Neural cell (in vitro differentiated cells): ENCODE data around the gene DSPP.

Experiments used
- CTCF ChIP-seq: fragments of 450-650 bp; IDR thresholded peaks from 2 replicates; pipeline ENCODE4 v1.5.1; 2014; ENCODE audit warnings: antibody characterized with exemption, mild to moderate bottlenecking, moderate library complexity; ENCODE audit not compliant: poor library complexity, severe bottlenecking
- EP300 ChIP-seq: fragments of 450-650 bp; conservative IDR thresholded peaks from 2 replicates; pipeline ENCODE4 v1.6.1; 2014; ENCODE audit warnings: antibody characterized with exemption, mild to moderate bottlenecking, moderate library complexity; ENCODE audit not compliant: poor library complexity, severe bottlenecking
- POLR2AphosphoS5 ChIP-seq: IDR thresholded peaks from 2 replicates; pipeline ENCODE4 v1.6.1; 2012
- TAF1 ChIP-seq: IDR thresholded peaks from 2 replicates; pipeline ENCODE4 v1.6.1; 2012; ENCODE audit warnings: low read depth

DNA sequence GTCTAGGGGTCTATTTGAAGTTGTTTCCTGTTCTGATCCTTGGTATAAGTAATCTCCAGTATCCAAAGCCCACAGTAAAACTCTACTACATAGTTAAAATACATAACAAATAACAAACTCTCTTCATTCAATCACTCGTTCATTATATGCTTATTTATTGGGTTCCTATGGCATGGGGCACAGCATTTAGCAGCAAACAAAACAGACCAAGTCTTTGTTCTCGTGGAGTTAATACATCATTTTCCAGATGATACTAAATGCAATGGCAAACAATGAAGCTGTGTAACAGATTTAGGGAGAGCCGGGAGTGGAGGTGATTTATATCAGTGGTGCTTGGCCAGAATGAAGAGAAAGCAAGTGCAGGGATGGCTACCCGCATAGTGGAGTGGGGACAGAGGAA is 42.6 kb upstream of the DSPP start:
- no peak for TF ChIP-seq CTCF
- no peak for TF ChIP-seq EP300
- TF ChIP-seq TAF1 = no peak
- no peak for TF ChIP-seq POLR2AphosphoS5
